Sigmoid colon (tissue), 7 donors: ENCODE data around the gene PSMA5. TPM values are rescaled to one million over a fixed set of nuclear protein-coding genes. Genes with fewer than 3 reads are reported as not detected.

Experiments used
- DNase-seq: peaks from one replicate; pipeline ENCODE4 v3.0.0-alpha.2; 2019
- H3K27ac ChIP-seq, 4 donors: fragments of 200-600 bp; sonication (generic); one replicate each; pipeline ENCODE4 v1.5.1; 2016 to 2019; ENCODE audit warnings: mild to moderate bottlenecking in 1 of 4
- H3K27me3 ChIP-seq, 3 donors: fragments of 200-600 bp; sonication (generic); one replicate each; pipeline ENCODE4 v1.5.1; 2019; ENCODE audit warnings: mild to moderate bottlenecking in 1 of 3
- H3K36me3 ChIP-seq, 4 donors: fragments of 200-600 bp; sonication (generic); one replicate each; pipeline ENCODE4 v1.5.1; 2016 to 2019
- H3K4me1 ChIP-seq, 4 donors: fragments of 200-600 bp; sonication (generic); one replicate each; pipeline ENCODE4 v1.5.1; 2017 to 2019
- H3K4me3 ChIP-seq, 4 donors: fragments of 200-600 bp; sonication (generic); one replicate each; pipeline ENCODE4 v1.5.1; 2017 to 2019; ENCODE audit warnings: mild to moderate bottlenecking in 2 of 4, moderate library complexity in 1 of 4
- H3K9me3 ChIP-seq, 4 donors: fragments of 200-600 bp in 3 of 4; sonication (generic) in 3 of 4; one replicate each; pipeline versions ENCODE4 v1.5.1 to v1.6.1; 2013 to 2019
- EP300 ChIP-seq, 4 donors: sonication (generic); formaldehyde crosslinking; IDR thresholded peaks; one replicate each; pipeline ENCODE4 v1.6.1; 2017; ENCODE audit warnings: antibody characterized with exemption in 4 of 4
- POLR2A ChIP-seq, 2 donors: fragments of 450-650 bp; IDR thresholded peaks; one replicate each; pipeline ENCODE4 v1.6.1; 2016; ENCODE audit warnings: antibody characterized with exemption in 2 of 2, mild to moderate bottlenecking in 2 of 2, moderate library complexity in 2 of 2
- POLR2AphosphoS5 ChIP-seq, 4 donors: sonication (generic); formaldehyde crosslinking; IDR thresholded peaks; one replicate each; pipeline ENCODE4 v1.6.1; 2017; ENCODE audit warnings: antibody characterized with exemption in 4 of 4
- whole genome bisulfite sequencing, 2 donors: extraction: QIAGEN DNeasy Blood & Tissue Kit; methylation state at CpG; one replicate each; pipeline ENCODE4 v1.1.7; 2013; 5-methylcytosine and 5-hydroxymethylcytosine counted together
- intact Hi-C: fragments of 100-400 bp; cut with DNase I; formaldehyde crosslinking; loops from one replicate; pipeline ENCODE4 v1.15.1; 2023
- polyA plus RNA-seq, 3 donors: library from polyadenylated mRNA; stranded (reverse); fragments of 200-250 nt; gene quantifications; one replicate each; pipeline ENCODE4 v1.2.3, GENCODE V29; 2013
- total RNA-seq, 4 donors: library from RNA; depleted of rRNA; stranded (reverse); fragments of >200 nt; gene quantifications; one replicate each; pipeline ENCODE4 v1.1.0, GENCODE V29; 2016
- TF ChIP-seq, protein P1 (sequence below), 4 experiments: fragments of 450-650 bp in 3 of 4; fragments of 200-600 bp in 1 of 4; IDR thresholded peaks; one replicate each; pipeline ENCODE4 v1.5.1; 2016 to 2019; ENCODE audit warnings: antibody characterized with exemption in 4 of 4, mild to moderate bottlenecking in 3 of 4, moderate library complexity in 2 of 4
- donor health status: healthy with polysubstance abuse.
- donor health status: Bipolar disorder and iron deficiency.
- donor health status: healthy.

The PSMA5 gene
- total and polyA plus RNA-seq, 7 donors = 18.8 to 113 (median 57.6) TPM

DNA sequence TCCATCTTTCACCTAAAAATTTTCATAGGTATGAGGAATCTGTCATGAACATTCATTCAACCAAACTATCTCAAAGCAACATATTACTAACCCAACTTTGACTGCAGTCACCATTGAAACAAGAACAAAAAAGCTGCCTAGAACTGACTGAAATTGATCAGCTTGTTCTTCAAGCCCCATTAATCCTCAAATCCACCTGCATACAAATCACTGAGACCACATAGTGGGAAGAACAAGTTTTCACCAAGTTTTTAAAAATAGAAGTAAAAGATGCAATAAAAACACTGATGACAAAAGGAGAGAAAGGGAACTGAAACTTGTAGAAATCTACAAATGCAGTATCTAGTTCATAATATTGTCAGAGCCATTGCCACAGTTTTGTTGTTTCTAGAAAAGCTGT lies 34.6 kb downstream of the PSMA5 start:
- TF ChIP-seq POLR2AphosphoS5 (IDR thresholded peaks at IDR 0.05) (no peak), POLR2A (IDR thresholded peaks at IDR 0.05) (no peak), EP300 (IDR thresholded peaks at IDR 0.05) (no peak)
- TF ChIP-seq, protein P1, sequence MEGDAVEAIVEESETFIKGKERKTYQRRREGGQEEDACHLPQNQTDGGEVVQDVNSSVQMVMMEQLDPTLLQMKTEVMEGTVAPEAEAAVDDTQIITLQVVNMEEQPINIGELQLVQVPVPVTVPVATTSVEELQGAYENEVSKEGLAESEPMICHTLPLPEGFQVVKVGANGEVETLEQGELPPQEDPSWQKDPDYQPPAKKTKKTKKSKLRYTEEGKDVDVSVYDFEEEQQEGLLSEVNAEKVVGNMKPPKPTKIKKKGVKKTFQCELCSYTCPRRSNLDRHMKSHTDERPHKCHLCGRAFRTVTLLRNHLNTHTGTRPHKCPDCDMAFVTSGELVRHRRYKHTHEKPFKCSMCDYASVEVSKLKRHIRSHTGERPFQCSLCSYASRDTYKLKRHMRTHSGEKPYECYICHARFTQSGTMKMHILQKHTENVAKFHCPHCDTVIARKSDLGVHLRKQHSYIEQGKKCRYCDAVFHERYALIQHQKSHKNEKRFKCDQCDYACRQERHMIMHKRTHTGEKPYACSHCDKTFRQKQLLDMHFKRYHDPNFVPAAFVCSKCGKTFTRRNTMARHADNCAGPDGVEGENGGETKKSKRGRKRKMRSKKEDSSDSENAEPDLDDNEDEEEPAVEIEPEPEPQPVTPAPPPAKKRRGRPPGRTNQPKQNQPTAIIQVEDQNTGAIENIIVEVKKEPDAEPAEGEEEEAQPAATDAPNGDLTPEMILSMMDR (IDR thresholded peaks at IDR 0.05) = no peak
- Histone ChIP-seq H3K9me3 (no peaks in the 10 kb centered on the region), H3K4me3 (peak overlapping the region in 2 of 4 donors; percentile 28 to 35), H3K27ac (peak overlapping the region; percentile 85 to 90 (median 87)), H3K36me3 (no peaks in the 10 kb centered on the region), H3K4me1 (peaks cover 0 to 99% (median 94%) of the 10 kb centered on the region in 4 donors), H3K27me3 (no peaks in the 10 kb centered on the region)
- intact Hi-C loops = loop anchor here (10.0 kb wide), 1 partner anchor 297 kb away; the partner anchor contains the start of gene TMEM167B
- DNase-seq = no peak

DNA sequence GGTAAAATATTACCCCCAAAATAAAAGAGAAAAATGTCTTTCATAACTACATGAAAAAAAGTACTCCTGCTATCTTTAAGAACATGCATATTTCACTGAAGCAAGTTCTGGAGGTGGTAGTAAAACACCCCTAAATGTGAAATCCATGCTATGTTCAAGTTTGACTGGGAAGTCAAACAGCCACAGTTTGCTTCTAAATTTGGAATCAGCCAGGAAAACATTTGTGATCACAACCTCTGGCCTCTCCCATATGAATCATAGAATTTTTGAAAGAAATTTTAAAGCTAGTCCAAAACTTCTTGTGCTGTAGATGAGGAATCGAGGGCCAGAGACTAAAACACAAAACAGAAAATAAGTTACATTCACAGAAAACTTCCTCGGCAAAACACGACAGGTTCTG lies 35.1 kb downstream of the PSMA5 start:
- intact Hi-C loops = loop anchor here (10.0 kb wide), 1 partner anchor 296 kb away; the partner anchor contains the start of gene TMEM167B
- no peak for DNase-seq
- Histone ChIP-seq H3K4me1 (peaks cover 0 to 99% (median 94%) of the 10 kb centered on the region in 4 donors), H3K9me3 (no peaks in the 10 kb centered on the region), H3K4me3 (peak overlapping the region in 3 of 4 donors; percentile 5 to 35 (median 28)), H3K27ac (peak overlapping the region; percentile 85 to 90 (median 87)), H3K36me3 (no peaks in the 10 kb centered on the region), H3K27me3 (no peaks in the 10 kb centered on the region)
- no peak for TF ChIP-seq EP300 (IDR thresholded peaks at IDR 0.05)
- TF ChIP-seq POLR2A (IDR thresholded peaks at IDR 0.05) = no peak
- 45 to 83% methylated on average over 3 of the region's 3 CpGs for WGBS, 2 donors

DNA sequence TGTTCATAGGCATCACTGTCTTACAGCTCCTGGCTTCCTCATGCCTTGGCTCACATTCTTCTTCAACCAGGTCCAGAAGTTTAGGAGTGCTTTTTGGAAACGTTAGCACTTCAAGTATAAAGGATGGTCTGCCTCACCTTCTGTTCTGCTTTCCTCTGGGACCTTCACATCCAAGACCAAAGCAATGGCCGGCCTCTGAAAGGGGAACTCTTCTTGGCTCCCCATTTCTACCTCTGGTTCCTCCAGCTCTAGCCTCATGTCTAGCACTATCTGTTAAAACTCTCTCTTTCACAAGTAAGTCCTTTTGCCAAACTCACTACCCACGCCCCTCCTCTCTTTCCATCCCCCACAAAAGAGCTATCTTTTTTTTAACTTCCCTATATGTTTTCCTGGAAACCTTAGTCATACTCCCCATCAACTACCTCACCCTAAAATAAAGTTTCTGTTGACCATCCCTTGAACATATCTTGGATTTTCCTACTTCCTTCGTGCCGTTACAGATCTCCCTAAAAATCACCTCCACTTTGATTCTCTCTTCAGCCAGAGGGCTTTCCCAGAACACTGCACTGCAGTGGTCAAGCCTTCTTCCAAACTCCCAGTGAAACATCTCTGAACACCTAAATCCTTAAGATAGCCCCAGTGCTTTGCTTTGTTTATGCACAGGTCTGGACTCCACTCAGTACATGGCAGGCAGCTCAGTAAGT lies 36.5 kb downstream of the PSMA5 start:
- H3K4me3 ChIP-seq = no peak overlapping the region
- TF ChIP-seq POLR2AphosphoS5 (IDR thresholded peaks at IDR 0.05) (no peak), EP300 (IDR thresholded peaks at IDR 0.05) (no peak), POLR2A (IDR thresholded peaks at IDR 0.05) (no peak)
- TF ChIP-seq, protein P1 (IDR thresholded peaks at IDR 0.05) = no peak
- H3K4me1 ChIP-seq = peaks cover 0 to 99% (median 97%) of the 10 kb centered on the region in 4 donors
- intact Hi-C loops = loop anchor here (10.0 kb wide), 1 partner anchor 295 kb away; the partner anchor contains the start of gene TMEM167B
- DNase-seq = no peak
- H3K27me3 ChIP-seq = no peaks in the 10 kb centered on the region
- H3K36me3 ChIP-seq = no peaks in the 10 kb centered on the region
- 77 to 88% methylated on average over 5 of the region's 5 CpGs for WGBS, 2 donors
- peak overlapping the region; percentile 85 to 90 (median 87) for H3K27ac ChIP-seq
- no peaks in the 10 kb centered on the region for H3K9me3 ChIP-seq

DNA sequence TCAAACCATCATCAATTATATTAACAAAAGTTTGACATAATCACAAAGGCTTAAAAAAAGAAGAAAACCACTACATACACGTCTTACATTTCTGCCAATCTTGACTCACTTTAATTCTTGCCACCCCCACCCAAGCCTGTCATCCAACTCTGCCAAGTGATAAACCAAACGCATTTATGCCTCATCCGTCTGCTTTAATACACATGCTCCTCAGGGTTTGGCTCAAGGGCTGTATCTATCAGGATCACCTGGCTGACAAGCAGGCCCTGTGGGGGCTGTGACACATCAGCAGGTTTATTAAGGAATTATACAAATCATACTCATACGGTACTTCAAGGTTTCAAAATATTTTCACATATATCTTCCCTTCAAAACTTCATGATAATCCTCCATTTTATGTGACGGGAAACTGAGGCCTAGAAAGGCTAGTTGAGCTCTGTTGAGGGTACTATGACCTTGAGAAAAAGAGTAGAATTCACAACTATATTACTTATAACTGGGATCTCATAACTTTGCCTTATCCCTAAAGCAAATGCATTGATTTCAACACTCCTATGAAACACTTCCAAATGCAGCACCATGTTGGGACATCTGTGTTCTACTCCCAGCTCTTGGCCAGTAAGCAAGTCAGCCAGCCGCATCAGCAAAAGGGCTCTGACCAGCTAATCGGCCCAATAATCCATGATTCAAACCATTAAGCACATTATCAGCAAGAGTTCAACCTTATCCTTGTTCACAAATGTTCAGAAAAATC lies 37.2 kb downstream of the PSMA5 start:
- Histone ChIP-seq H3K9me3 (no peaks in the 10 kb centered on the region), H3K4me1 (peaks cover 0 to 99% (median 97%) of the 10 kb centered on the region in 4 donors), H3K27me3 (no peaks in the 10 kb centered on the region), H3K36me3 (no peaks in the 10 kb centered on the region), H3K27ac (peak overlapping the region; percentile 85 to 90 (median 87)), H3K4me3 (no peak overlapping the region)
- no peak for DNase-seq
- WGBS, 2 donors = 78 to 87% methylated on average over 7 of the region's 7 CpGs
- intact Hi-C loops = no loop called here
- TF ChIP-seq EP300 (IDR thresholded peaks at IDR 0.05) = no peak
- TF ChIP-seq, protein P1 (IDR thresholded peaks at IDR 0.05) = no peak
- no peak for TF ChIP-seq POLR2A (IDR thresholded peaks at IDR 0.05)
- TF ChIP-seq POLR2AphosphoS5 (IDR thresholded peaks at IDR 0.05) = no peak

DNA sequence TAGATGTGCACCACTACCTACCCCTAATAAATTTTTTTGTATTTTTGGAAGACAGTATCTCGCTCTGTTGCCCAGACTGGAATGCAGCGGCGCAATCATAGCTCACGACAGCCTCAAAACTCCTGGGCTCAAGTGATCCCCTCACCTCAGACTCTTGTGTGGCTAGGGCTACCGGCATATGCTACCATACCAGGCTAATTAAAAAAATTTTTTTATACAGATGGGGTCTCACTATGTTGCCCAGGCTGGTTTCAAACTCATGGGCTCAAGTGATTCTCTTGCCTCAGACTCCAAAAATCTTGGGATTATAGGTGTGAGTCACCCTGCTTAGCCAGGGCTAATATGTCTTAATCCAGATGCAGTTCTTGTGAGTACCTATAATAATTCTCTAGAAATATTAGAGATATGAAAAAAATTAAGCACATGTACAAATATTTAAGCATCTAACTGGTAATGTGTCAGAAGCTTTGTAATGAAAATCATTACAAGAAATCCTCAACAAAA lies 38.0 kb downstream of the PSMA5 start:
- H3K4me1 ChIP-seq = peaks cover 0 to 98% (median 97%) of the 10 kb centered on the region in 4 donors

More for the DNA sequence above, 38.0 kb downstream of the PSMA5 start:
- Histone ChIP-seq H3K9me3 (no peaks in the 10 kb centered on the region), H3K36me3 (no peaks in the 10 kb centered on the region), H3K4me3 (no peak overlapping the region), H3K27me3 (no peaks in the 10 kb centered on the region), H3K27ac (peak overlapping the region; percentile 85 to 90 (median 87))
- TF ChIP-seq, protein P1 (IDR thresholded peaks at IDR 0.05) = no peak
- no peak for TF ChIP-seq POLR2A (IDR thresholded peaks at IDR 0.05)
- intact Hi-C loops = no loop called here
- 97% methylated on average over 5 of the region's 5 CpGs for WGBS, 2 donors
- DNase-seq = no peak
